HG03460 (cell line): ENCODE data around the gene ZNF521.

ENCODE experiments used
- ATAC-seq: cut with Tn5 transposase; IDR thresholded peaks from one replicate; pipeline ENCODE4 v1.9.1; 2021; ENCODE audit not compliant: unreplicated experiment

ZNF521 gene

DNA sequence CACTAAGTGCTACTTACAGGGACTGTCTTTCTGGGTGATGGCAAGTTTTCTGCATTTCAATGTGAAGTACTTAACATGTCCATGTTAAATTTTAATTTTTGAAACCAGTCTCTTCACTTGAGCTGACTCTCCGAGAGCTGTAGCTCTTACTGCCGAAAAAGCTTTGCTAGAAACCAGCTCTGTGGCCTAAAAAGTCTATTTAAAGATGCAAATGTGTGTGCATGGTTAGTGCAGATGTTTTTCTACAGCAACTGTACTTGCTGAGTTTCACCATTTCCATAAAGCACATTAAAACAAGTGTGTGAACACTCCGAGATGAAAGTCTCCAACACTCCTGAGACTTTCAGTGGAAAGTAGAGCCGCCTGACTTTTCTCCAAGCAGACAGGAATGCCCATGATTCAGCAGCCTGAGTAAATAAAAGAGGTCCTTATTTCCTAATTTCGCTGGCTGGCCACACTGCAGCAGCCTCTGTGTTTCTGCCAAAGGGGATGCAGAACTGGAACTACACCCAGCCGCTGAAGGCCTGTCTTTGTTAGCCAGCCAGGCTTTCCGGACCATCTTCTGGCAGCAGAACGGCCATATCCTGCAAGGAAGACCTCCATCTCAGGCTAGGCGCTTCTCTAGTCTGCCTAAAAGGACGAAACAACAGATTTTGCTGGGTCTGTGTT lies 121.2 kb downstream of the ZNF521 start:
- peak; percentile 57 for ATAC-seq

DNA sequence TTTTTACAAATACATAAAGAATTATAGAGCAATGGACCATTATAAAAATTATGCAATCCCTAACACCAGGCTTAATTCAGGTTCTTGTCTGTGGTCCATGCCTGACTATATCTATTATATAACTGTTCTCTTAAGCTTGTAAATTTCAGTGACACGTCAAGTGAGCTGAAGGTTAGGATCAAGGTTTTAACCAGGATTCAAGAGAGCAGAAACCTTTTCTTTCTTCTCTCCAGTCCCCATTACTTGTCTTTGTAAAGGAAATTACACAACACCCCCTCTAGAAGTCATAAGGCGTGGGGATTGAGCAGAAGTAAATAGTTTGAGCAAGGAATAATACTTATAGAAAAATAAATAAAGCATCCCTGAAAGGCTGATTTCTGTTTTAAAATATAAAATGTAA lies 122.0 kb downstream of the ZNF521 start:
- ATAC-seq = no peak

DNA sequence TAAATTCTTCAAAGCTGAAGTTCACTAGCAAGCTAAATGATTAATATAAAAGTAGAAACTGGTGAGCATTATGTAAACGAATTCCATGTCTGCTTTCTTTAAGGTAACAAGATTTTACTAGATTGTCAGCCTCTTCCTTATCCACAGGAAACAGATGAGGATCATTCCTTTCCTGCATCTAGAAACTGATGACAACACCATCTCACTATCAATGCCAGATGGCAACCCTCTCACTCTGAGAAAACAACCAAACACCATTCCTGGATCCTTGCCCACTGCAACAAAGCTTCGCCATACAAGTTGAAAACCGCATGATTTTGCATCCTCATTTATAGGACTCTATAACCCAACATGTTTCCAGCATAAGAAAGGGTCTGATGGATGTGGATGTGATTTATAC lies 122.9 kb downstream of the ZNF521 start:
- ATAC-seq = no peak

DNA sequence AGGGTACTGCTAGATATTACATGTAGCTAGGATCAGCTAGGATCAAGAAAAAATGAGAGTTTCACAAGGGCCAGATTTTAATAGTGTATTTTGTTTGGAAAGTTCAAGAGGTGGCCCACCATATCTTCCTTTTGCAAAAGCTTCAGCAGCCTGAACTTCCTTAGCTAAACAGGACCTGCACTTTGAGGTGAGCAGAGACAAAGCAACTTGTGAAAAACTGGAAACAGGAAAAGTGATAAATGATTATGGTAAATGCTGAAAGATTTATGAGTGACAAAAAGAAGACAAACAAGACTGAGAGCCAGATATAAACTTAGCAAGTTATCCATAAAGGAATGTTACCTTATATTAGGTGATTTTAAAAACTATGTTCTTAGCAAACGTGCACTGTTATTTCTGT lies 123.6 kb downstream of the ZNF521 start:
- no peak for ATAC-seq

DNA sequence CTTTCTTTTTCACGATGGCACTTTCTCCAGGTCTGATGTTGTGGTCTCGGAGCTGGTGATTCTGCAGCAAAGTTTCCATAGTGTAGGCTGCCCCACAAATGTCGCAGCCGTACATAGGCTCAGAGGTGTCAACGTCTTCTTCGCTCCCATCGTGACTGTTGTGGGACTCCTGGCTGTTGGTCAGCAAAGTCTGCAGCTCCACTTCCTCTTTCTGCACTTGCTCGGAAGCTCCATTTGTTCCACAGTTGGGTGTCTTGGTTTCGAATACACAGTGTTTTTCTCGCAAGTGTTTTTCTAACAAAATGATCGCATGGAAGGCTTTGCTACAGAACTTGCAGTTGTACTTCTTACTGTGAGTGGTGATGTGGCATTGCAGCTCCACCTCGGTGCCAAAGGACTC lies 126.8 kb downstream of the ZNF521 start:
- ATAC-seq = no peak

DNA sequence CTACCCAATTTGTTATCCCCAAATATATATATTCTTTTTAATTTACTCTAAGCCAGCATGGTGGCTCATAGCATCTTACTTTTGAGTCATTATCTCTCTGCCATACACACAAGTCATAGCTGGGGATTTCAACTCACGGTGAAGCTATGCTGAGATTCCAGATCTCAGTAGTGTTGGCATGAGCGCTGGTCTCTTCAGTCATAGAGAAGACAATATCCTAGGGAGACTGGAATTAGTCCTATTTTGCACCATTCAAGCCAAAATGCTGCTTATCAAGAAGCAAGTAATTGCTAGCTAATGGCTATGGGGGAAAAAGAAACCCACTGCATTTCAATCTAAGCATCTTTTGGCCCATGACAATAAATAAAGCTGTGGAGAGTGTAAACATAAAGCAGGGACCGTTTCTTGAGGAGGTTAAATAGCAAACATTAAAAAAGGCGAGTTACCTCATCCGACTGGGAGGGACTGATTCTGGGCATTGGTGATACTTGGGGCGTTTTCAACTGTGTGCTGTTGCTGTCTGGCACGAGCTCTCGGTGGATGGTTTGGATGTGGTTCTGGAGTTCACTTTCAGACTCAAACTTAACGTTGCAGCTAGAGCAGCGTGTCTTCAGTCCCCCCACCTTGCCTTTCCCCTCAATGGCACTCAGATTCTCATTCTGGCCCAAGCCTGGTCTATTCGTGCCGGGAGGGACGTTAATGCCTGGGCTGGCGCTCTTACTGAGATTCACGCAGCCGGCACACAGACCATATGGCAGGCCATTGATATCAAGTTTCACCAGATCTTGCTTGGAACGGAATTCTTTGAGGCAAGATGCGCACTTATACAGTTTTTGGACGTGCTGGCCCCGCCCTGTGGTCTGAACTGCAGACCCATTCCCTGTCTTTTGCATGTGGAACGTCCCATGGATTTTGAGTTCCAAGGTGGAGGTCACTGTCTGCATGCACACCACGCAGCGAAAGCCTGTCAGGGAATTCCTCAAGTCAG lies 127.8 kb downstream of the ZNF521 start:
- ATAC-seq = no peak

DNA sequence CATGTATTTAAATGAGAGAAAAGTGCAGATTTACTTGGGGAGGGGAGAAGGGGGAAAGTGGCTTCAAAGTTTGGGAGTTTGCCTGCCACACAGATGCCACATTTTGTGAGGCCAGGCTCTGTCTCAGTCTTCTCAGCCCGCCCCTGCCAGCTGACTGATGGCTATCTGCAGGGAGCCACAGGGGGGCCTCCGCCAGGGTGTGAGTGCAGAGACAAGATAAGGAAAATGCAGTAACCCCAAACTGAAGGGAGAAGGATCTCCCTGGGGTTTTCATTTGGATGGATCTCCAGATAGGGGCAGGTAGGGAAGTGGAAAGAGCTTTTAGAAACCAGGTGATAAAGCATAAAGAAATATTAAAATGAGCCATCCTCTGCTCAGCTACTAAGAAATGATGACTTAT lies 128.8 kb downstream of the ZNF521 start:
- no peak for ATAC-seq

DNA sequence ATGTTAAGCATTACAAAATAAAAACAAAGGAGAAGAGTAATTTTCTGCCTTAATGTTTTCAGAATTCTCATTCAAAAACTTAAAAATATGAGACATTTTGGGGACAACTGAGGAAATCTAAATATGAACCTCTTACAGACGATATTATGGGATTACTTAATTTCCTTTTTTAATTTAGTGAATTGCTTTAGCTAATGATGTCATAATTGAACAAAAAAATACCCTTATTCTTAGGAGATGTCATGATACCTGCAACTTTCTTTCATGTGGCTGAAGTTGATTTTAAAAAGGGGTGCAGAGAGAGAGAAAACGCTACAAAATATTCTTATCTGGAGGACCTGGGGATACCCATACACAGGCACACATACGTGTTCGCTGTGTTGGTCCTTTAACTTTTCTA lies 129.3 kb downstream of the ZNF521 start:
- no peak for ATAC-seq

DNA sequence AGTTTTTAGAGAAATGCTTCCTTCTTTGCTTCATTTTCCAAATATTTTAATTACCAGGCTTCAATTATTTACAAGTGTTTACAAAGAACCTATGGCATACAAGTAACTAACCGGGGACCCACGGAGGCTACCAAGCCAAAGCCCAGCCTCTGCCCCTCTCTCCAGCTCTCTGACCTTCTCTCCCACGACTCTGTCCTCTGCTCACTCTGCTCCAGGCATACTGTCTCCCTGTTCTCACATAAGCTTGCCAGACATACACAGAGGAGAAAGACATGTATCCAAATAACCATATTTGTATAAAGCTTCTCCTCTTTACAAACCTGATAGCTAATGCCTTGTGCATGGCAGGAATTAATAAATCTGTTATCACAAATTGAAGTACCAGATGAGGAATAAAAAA lies 141.3 kb downstream of the ZNF521 start:
- ATAC-seq = no peak

DNA sequence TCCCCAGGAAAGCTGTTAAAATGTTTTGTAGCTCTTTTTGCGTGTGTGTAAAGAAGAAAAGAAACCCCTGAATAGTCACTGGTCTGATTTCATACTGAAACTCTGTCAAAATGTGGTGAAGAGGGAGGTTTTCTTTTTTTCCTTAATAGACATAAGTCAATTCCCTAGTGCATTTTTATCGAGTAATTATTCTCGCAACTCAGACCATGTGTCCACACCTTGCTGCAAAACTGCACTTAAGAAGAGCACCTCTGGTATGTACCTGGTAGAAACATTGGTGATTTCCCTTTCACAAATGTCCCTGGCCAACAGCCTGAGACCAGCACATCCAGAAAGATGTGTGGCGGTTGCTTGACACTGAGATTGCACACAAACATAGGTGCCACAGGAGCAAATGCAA lies 159.9 kb downstream of the ZNF521 start:
- ATAC-seq = no peak

DNA sequence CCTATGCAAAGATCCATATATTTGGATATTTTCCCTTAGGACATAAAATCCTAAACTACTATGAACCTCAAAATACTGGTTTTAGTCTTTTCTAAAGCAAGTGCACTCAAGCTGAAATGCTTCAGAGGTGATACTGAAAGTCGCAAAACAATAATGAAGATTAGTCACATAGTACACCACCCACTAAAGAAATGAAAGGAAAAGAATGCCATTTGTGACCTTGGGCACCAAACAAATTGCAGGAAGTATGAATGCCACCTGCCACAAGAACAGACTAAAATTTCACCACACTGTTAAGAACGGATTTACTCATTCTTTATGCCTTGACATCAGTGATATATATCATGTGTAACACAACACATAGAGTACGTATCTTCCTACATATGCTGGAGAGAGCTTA lies 161.5 kb downstream of the ZNF521 start:
- peak; percentile 83 for ATAC-seq

DNA sequence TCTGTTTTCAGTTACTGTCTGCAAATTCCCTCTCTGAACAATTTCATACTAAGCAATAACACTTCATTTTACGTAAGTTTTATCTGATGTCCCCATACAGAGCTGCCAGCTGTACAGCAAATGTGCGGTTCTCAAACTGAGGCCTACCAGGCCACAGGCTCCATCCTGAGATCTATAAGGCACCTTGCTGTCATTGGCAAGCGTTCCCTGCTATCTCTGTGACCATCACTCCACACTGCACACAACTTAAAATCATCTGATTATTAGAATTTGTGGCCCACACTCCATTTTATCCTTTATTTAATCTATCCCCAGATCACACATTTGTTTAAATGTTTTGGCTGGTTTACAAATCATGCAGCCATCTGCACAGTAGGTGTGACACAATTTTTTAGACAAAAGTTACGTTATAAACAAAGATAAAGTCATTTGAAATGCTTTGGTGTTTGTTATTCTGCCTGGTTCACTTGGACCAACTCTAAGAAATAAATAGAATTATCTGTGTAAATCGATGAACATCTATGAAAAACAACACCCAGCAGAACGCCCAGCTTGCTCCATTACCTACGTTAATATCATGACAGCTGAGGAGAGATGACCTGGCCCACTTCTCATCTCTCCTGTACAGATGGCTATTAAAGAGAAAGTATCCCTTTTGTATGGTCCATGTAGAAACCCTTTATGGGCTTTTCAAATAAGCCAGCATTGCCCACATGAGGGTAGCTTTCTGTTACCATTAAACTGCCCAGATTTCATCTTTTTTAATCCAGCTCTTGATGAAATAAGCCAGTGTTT lies 162.4 kb downstream of the ZNF521 start:
- no peak for ATAC-seq

DNA sequence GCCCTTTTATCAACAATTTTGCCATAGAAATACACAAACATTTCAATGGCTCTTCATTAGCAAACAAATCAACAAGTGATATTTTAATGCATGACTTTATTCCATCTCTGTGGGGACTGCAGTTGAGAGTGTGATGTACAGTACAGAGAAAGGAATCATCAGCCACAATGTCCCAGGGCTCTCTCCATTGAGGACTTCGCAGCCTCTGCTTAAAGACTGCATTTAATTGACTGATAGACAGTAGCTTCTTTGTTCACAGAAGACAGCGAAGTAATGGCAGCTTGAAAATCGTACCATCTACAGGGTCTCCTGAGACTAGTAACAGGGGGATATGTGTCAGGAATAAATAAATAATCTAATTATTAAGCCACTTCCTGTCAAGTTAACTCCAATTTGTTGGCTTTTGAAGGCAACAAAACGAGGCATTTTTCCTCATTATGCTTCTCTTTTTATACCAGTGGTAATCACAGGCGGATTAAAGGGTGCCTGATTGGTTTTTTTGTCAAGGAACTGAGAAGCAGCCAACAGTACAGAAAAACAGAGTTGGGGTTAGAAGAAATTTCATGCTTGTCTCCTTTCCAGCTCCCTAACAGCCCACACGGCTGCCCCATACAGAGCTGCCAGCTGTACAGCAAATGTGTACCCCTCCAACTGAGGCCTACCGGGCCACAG lies 164.3 kb downstream of the ZNF521 start:
- no peak for ATAC-seq

DNA sequence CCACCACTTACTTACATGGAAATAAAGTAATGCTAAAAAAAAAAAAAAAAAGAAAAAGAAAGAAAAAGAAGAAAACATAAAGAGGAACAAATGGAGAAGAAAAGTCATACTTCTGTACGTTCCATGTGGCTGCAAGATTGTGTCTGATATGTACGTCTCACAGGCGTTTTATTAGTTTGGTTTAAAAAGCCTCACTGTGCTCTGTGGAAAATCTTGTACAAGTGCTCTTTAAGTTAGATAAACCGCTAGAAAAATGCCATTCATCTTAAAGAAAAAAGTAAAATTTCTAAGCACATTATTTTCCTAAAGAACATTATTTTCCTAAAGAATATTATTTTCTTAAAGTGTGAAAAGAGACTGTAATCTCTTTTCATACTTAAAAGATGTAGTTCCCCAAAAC lies 165.1 kb downstream of the ZNF521 start:
- ATAC-seq = no peak

DNA sequence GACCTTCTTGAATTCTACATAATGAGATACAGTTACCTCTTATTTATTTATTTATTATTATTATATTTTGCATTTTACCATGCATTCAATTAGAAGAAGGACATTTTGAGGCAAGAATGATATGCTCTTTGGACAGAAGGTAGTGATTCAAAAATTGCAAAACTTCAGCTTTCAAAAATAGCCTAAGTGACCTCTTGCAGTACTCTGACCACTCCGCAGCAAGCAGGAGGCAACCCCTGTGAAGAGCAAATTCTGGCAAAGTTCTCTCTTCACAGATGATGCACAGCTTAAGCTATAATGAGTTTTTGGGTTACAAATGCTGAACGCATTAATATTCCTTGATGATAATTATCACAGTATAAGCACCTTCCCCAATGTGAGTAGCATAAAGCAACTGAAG lies 170.0 kb downstream of the ZNF521 start:
- ATAC-seq = no peak

DNA sequence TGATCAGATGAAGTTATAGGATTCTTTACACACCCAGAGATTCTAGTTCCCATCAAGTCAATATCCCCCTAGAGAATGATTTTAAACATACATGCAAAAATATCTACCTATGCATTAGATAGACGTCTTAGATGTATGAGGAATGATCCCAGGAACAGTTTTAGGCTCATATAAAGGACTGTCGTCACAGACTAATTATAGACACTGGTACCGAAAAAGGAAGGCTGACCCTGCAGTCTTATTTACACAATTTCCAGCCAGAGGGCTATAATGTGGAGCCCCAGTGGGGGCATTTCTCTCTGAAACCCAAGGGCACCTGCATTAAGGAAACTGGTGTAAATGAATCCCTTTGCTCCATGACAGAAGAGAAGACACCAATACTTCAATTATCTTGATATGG lies 170.4 kb downstream of the ZNF521 start:
- ATAC-seq = no peak

DNA sequence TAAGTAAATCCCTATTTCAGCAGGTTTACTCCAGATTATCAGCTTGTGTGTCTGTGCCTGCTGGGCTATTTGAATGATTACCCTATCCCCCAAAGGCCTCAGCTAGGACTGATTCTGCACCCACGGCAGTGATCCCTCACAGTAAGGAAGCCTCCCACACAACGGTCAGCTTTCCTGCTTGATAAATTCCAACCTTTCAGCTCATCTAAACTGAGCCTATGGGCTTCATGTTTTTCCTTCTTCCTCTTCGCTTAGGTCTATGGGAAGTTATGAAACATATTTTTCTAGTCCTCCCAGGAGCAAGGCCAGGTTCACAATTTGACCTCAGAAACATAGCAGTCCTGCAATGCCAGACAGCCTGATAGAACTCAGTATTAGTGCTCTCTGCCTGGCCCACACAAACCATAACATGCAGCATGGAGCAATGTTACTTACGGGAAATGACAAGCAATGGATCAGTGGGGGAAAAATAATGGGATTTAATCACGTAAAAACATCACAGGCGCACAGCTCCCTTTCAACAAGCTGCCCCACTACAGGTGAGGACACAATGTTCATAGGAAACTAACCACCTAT lies 170.9 kb downstream of the ZNF521 start:
- no peak for ATAC-seq

DNA sequence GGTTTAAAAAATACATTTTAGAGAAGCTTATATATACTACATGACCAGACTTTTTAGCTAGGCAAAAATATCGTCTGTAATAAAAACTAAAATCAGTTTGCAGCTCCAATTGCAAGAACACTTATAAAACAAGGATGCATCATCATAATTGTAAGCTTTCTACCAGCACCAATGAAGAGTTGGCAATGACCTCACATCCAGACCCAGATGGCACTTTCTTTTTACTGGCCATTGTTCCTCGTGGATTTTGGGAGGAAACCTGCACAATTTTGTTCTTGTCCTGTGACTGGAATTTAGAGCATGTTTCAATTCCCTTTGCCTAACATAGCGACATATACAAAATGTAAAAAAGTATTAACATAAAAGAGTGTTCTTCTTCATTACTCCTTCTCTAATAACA lies 174.3 kb downstream of the ZNF521 start:
- no peak for ATAC-seq

DNA sequence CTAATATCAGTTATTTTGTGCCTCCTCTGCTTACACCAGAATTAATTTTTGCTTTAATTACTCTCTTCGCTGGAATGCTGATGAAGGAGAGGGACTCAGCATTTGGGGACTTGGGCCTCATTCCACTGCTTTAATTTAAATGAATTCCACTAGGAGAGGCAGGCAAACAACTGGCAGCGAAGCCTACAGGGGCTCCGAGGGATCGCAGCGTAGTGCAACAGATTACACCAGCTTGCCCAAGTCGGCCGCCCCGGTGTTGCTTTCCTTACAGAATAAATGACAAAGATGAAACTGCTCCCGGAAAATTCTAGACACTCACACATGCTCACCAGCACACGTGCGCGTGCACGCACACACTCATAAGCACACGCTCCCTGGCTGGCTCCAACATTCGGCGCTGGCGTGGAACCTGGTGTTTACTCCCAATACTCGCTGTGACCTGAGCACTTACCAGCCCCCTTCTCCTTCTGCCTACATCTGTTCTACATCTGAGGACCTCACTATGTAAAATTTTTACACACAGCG lies 175.4 kb downstream of the ZNF521 start:
- ATAC-seq = no peak
